OCI-LY3 (cell line): ENCODE measurements around the gene FOXN4.

Experiments used
- H2AFZ ChIP-seq: fragments of 200-600, 300-600 bp; shearing (Covaris generic); 2 replicates; pipeline ENCODE4 v1.6.0; 2014; ENCODE audit warnings: antibody characterized with exemption, low read depth, low read length
- H3K27ac ChIP-seq: fragments of 200-600, 300-600 bp; sonication (generic); 2 replicates; pipeline ENCODE4 v1.5.1; 2014; ENCODE audit warnings: mild to moderate bottlenecking, low read length, moderate library complexity, mixed read lengths
- H3K27me3 ChIP-seq: fragments of 200-600, 300-600 bp; sonication (generic); 2 replicates; pipeline ENCODE4 v1.6.1; 2014; ENCODE audit warnings: low read depth, low read length, mixed read lengths
- H3K36me3 ChIP-seq: fragments of 200-600, 300-600 bp; sonication (generic); replicated peaks from 2 replicates; pipeline ENCODE3; 2014; ENCODE audit warnings: low read depth, low read length, mixed read lengths
- H3K4me1 ChIP-seq: fragments of 300-600, 200-600 bp; sonication (generic); 2 replicates; pipeline ENCODE4 v1.6.1; 2014; ENCODE audit warnings: low read length, mixed read lengths
- H3K4me2 ChIP-seq: fragments of 200-600, 300-600 bp; sonication (generic); 2 replicates; pipeline ENCODE4 v1.6.1; 2014; ENCODE audit warnings: low read length, mixed read lengths
- H3K4me3 ChIP-seq: fragments of 300-600, 200-600 bp; sonication (generic); 2 replicates; pipeline ENCODE4 v1.5.1; 2014; ENCODE audit warnings: antibody characterized with exemption, mild to moderate bottlenecking, low read length, moderate library complexity
- H3K79me2 ChIP-seq: fragments of 300-600, 200-600 bp; shearing (Covaris generic); 2 replicates; pipeline ENCODE4 v1.6.1; 2014; ENCODE audit warnings: mild to moderate bottlenecking, low read length, mixed read lengths
- H3K9ac ChIP-seq: fragments of 300-600, 200-600 bp; shearing (Covaris generic); 2 replicates; pipeline ENCODE4 v1.6.0; 2014; ENCODE audit warnings: mild to moderate bottlenecking, low read length, moderate library complexity
- H3K9me3 ChIP-seq: fragments of 200-600, 300-600 bp; shearing (Covaris generic); 2 replicates; pipeline ENCODE4 v1.6.1; 2014; ENCODE audit warnings: low read length, mixed read lengths; ENCODE audit not compliant: insufficient read depth
- H4K20me1 ChIP-seq: fragments of 200-600, 300-600 bp; sonication (generic); 2 replicates; pipeline ENCODE4 v1.6.1; 2016; ENCODE audit warnings: low read length, mixed read lengths; ENCODE audit not compliant: insufficient read depth
- EZH2phosphoT487 ChIP-seq: fragments of 200-600 bp; shearing (Covaris generic); IDR thresholded peaks from 2 replicates; pipeline ENCODE4 v1.6.1; 2018; ENCODE audit warnings: antibody characterized with exemption, mixed run types, low read depth
- TF ChIP-seq, protein P1 (sequence below): fragments of 200-600, 300-600 bp; sonication (generic); IDR thresholded peaks from 2 replicates; pipeline ENCODE4 v1.5.1; 2014; ENCODE audit warnings: antibody characterized with exemption, low read length, low read depth

The FOXN4 gene

GRCh38 chr12:109261087-109261486 is 48.0 kb downstream of the FOXN4 start:
- Histone ChIP-seq H3K4me2 (no peak overlapping the region), H3K9ac (no peak overlapping the region), H3K79me2 (no peaks in the 10 kb centered on the region), H3K9me3 (no peaks in the 10 kb centered on the region), H2AFZ (no peak overlapping the region), H3K27ac (no peak overlapping the region), H3K36me3 (no peaks in the 10 kb centered on the region), H3K27me3 (no peaks in the 10 kb centered on the region), H4K20me1 (no peaks in the 10 kb centered on the region), H3K4me3 (no peak overlapping the region), H3K4me1 (no peaks in the 10 kb centered on the region; the same call in 1 of the 2 replicates)
- TF ChIP-seq, protein P1, sequence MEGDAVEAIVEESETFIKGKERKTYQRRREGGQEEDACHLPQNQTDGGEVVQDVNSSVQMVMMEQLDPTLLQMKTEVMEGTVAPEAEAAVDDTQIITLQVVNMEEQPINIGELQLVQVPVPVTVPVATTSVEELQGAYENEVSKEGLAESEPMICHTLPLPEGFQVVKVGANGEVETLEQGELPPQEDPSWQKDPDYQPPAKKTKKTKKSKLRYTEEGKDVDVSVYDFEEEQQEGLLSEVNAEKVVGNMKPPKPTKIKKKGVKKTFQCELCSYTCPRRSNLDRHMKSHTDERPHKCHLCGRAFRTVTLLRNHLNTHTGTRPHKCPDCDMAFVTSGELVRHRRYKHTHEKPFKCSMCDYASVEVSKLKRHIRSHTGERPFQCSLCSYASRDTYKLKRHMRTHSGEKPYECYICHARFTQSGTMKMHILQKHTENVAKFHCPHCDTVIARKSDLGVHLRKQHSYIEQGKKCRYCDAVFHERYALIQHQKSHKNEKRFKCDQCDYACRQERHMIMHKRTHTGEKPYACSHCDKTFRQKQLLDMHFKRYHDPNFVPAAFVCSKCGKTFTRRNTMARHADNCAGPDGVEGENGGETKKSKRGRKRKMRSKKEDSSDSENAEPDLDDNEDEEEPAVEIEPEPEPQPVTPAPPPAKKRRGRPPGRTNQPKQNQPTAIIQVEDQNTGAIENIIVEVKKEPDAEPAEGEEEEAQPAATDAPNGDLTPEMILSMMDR = no peak
- TF ChIP-seq EZH2phosphoT487 = no peak

DNA sequence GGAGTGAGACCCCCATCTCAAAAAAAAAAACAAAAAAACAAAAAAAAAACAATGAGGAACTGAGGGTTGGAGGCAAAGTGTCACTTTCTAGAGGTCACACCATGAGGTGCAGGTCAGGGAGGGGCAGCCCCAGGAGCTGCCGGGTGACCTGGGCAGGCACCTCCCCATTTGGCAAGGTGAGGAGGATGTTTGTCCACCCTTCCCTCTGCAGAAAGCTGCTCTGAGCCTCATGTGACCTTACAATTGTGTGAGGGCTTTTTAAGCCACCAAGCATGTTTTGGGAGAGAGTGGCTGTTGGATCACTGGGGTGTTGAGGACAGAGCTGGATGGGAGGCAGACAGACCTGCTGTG is 49.6 kb downstream of the FOXN4 start:
- Histone ChIP-seq H3K9me3 (no peaks in the 10 kb centered on the region), H4K20me1 (no peaks in the 10 kb centered on the region), H3K9ac (no peak overlapping the region), H3K36me3 (no peaks in the 10 kb centered on the region), H2AFZ (no peak overlapping the region), H3K4me2 (no peak overlapping the region), H3K27me3 (no peaks in the 10 kb centered on the region), H3K4me3 (no peak overlapping the region), H3K27ac (no peak overlapping the region), H3K79me2 (no peaks in the 10 kb centered on the region), H3K4me1 (no peaks in the 10 kb centered on the region; the same call in 1 of the 2 replicates)
- TF ChIP-seq EZH2phosphoT487 = no peak
- TF ChIP-seq, protein P1 = no peak

DNA sequence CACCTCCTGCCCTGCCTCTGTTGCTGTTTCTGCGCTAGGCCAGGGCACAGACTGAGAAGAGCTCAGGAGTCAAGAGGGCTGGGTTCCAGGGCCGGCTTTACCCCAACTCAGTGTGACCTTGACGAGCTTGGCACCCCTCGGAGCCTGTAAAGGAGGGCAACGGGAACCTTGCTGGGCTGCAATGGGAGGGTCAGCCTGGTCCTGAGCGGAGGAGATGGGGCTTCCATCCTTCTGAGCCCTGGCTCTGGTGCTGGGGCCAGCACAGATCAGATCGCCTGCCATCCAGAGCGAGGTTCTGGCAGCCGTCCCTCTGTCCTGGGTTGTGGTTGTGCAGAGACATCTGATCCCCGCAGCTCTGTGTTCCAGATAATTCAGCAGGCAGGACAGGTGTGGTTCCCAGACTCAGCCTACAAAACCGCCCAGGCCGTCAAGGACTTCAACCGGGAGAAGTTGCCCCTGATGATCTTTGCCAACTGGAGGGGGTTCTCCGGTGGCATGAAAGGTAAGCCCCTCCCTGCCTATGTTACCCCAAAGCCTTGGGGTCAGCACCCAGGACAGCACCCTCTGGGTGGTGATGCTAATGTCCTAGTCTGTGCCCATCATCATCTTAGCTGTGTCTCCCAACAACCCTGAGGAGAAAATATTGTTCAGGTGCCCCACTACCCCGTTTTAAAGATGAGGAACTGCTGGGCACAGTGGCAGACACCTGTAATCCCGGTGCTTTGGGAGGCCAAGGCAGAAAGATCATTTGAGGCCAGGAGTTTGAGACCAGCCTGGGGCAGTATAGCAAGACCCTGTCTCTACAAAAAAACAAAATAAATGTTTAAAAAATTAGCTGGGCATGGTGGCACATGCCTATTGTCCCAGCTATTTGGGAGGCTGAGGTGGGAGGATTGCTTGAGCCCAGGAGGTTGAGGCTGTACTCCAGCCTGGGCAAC is 50.2 kb downstream of the FOXN4 start:
- H3K27me3 ChIP-seq = no peaks in the 10 kb centered on the region
- H3K79me2 ChIP-seq = no peaks in the 10 kb centered on the region
- no peaks in the 10 kb centered on the region for H3K36me3 ChIP-seq
- 0 out of 2 replicates have a peak, but pooled peaks cover 3% of the 10 kb centered on the region for H3K9me3 ChIP-seq
- H2AFZ ChIP-seq = no peak overlapping the region
- no peaks in the 10 kb centered on the region for H3K4me1 ChIP-seq
- no peak for TF ChIP-seq EZH2phosphoT487
- TF ChIP-seq, protein P1 = no peak
- no peak overlapping the region for H3K27ac ChIP-seq
- no peaks in the 10 kb centered on the region for H4K20me1 ChIP-seq
- no peak overlapping the region for H3K9ac ChIP-seq
- H3K4me2 ChIP-seq = no peak overlapping the region
- no peak overlapping the region for H3K4me3 ChIP-seq

- H3K4me2 ChIP-seq = no peak overlapping the region
- no peaks in the 10 kb centered on the region for H3K4me1 ChIP-seq
- H3K27ac ChIP-seq = no peak overlapping the region
- no peak overlapping the region for H2AFZ ChIP-seq
- no peaks in the 10 kb centered on the region for H3K27me3 ChIP-seq
- no peak overlapping the region for H3K9ac ChIP-seq
- H3K9me3 ChIP-seq = 0 out of 2 replicates have a peak, but pooled peaks cover 5% of the 10 kb centered on the region
- no peaks in the 10 kb centered on the region for H4K20me1 ChIP-seq
- no peaks in the 10 kb centered on the region for H3K79me2 ChIP-seq
- H3K4me3 ChIP-seq = no peak overlapping the region
- no peaks in the 10 kb centered on the region for H3K36me3 ChIP-seq
- TF ChIP-seq, protein P1 = no peak
- no peak for TF ChIP-seq EZH2phosphoT487
Observed at GRCh38 chr12:109258201-109258600, 50.9 kb downstream of the FOXN4 start.
